ENCODE results near the gene CASP8AP2. TPM values are rescaled to one million over a fixed set of nuclear protein-coding genes. Genes with fewer than 3 reads are reported as not detected.
A peak's percentile ranks its signal among the peaks of the same experiment; 100 is the strongest.
"Not testable (repeated sequence)": the region's sequence is repeated elsewhere in the genome, so short reads cannot be mapped to it uniquely, and the experiment has no call there.

Gene CASP8AP2
- total RNA-seq, 1 donor from 2014 or later, result 59.0 TPM

DNA sequence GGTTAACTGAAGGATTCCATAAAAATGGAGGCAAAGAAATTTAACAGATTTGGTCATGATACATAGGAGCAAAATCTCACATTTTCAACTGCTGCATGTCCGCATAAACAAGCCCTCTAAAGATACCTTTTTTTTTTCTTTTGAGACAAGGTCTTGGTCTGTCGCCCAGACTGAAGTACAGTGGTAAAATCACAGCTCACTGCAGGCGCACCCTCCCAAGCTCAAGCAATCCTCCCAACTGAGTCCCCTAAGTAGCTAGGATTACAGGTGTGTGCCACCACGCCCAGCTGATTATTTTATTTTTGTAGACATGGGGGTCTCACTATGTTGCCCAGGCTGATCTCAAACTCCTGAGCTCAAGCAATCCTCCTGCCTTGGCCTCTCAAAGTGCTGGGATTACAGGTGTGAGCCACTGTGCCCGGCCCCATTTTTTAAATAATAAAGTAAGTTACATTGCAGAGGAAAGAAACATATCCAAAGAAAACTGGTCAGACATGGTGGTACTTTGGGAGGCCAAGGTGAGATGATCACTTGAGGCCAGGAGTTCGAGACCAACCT is 23.8 kb upstream of the CASP8AP2 start:
- Histone ChIP-seq H3K36me3 (no peaks in the 10 kb centered on the region), H3K9me3 (ENCODE audit: low read depth) (no peaks in the 10 kb centered on the region), H3K79me2 (ENCODE audit: low read depth) (peaks cover 69% of the 10 kb centered on the region), H3K27ac (no peak overlapping the region), H2AFZ (replicated peaks) (no peak overlapping the region), H3K4me2 (no peak overlapping the region), H3K9ac (no peak overlapping the region), H3K27me3 (no peaks in the 10 kb centered on the region), H4K20me1 (ENCODE audit: low read depth) (peaks cover 9% of the 10 kb centered on the region), H3F3A (ENCODE audit: low read depth) (no peaks in the 10 kb centered on the region), H3K4me1 (no peaks in the 10 kb centered on the region), H3K4me3 (no peak overlapping the region)
- Mint-ChIP-seq H3K36me3 (peaks cover 6% of the 10 kb centered on the region), H3K4me3 (no peak overlapping the region), H3K27me3 (ENCODE audit: insufficient read depth, low read depth) (peaks cover 2% of the 10 kb centered on the region), H3K4me1 (no peaks in the 10 kb centered on the region), H3K9me3 (no peaks in the 10 kb centered on the region), H3K27ac (peak overlapping the region; percentile 42)
- TF ChIP-seq EZH2phosphoT487 (IDR thresholded peaks at IDR 0.05) (no peak), EZH2 (IDR thresholded peaks at IDR 0.05) (no peak), CTCF (IDR thresholded peaks at IDR 0.05) (no peak)
- DNase-seq (ENCODE audit: low spot score), result no peak

- H3K4me3 ChIP-seq, result no peak overlapping the region
- no peak for TF ChIP-seq CTCF (IDR thresholded peaks at IDR 0.05)
- H3K27me3 ChIP-seq, result no peaks in the 10 kb centered on the region
- Mint-ChIP-seq H3K9me3 (no peaks in the 10 kb centered on the region), H3K27me3 (ENCODE audit: insufficient read depth, low read depth) (peaks cover 2% of the 10 kb centered on the region), H3K36me3 (peaks cover 2% of the 10 kb centered on the region), H3K4me3 (no peak overlapping the region), H3K27ac (no peak overlapping the region), H3K4me1 (no peaks in the 10 kb centered on the region)
- H3K9ac ChIP-seq, result peak overlapping the region; percentile 32
- DNase-seq (ENCODE audit: low spot score), result no peak
- no peaks in the 10 kb centered on the region for H3K9me3 ChIP-seq (ENCODE audit: low read depth)
- H4K20me1 ChIP-seq (ENCODE audit: low read depth), result peaks cover 12% of the 10 kb centered on the region
- H3K27ac ChIP-seq, result no peak overlapping the region
- H3K4me2 ChIP-seq, result no peak overlapping the region
- H3K4me1 ChIP-seq, result no peaks in the 10 kb centered on the region
- H2AFZ ChIP-seq (replicated peaks), result no peak overlapping the region
- no peaks in the 10 kb centered on the region for H3K36me3 ChIP-seq
- peaks cover 86% of the 10 kb centered on the region for H3K79me2 ChIP-seq (ENCODE audit: low read depth)
- no peaks in the 10 kb centered on the region for H3F3A ChIP-seq (ENCODE audit: low read depth)
Measured at GRCh38 chr6:89807581-89807980, 22.1 kb upstream of the CASP8AP2 start.

- Histone ChIP-seq H3K4me1 (peaks cover 12% of the 10 kb centered on the region), H4K20me1 (ENCODE audit: low read depth) (peaks cover 63% of the 10 kb centered on the region), H3K79me2 (ENCODE audit: low read depth) (peaks cover 100% of the 10 kb centered on the region), H3F3A (ENCODE audit: low read depth) (peaks cover 16% of the 10 kb centered on the region)
- H3K4me3 ChIP-seq; H3K36me3 Mint-ChIP-seq; H3K4me2 ChIP-seq; H3K9ac ChIP-seq; H3K27ac ChIP-seq; H2AFZ ChIP-seq (replicated peaks); H3K9me3 ChIP-seq (ENCODE audit: low read depth); H3K4me3 Mint-ChIP-seq; H3K9me3 Mint-ChIP-seq; H3K27ac Mint-ChIP-seq; H3K36me3 ChIP-seq; H3K27me3 ChIP-seq; H3K27me3 Mint-ChIP-seq (ENCODE audit: insufficient read depth, low read depth); DNase-seq (ENCODE audit: low spot score): not testable (repeated sequence)
- peaks cover 12% of the 10 kb centered on the region for H3K4me1 Mint-ChIP-seq
Measured at GRCh38 chr6:89813422-89813821, 16.3 kb upstream of the CASP8AP2 start.

DNA sequence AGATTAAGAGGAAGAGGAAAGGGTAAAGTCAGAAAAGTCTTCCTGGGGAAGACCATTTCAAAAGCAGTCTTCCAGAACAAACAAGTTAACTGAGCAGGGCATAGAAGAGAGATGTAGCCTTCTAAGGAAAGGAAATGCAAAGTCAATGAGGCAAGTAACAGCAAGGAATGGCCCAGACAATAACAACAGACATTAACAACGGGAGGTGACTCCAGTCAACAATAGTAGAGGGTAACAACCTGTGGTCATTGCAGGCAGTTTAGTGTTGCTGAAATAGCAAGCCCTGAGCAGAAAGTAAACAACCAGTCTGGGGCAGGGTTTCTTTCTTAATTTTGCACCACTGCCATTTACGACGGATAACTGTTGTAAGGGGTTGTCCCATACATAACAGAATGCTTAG is 12.2 kb upstream of the CASP8AP2 start:
- TF ChIP-seq EZH2 (IDR thresholded peaks at IDR 0.05) (no peak), EZH2phosphoT487 (IDR thresholded peaks at IDR 0.05) (peak; percentile 31)
- peaks cover 19% of the 10 kb centered on the region for H3K4me1 ChIP-seq
- H3K4me3 ChIP-seq, result peak overlapping the region; percentile 65
- Mint-ChIP-seq H3K9me3 (no peaks in the 10 kb centered on the region), H3K27me3 (ENCODE audit: insufficient read depth, low read depth) (peaks cover 5% of the 10 kb centered on the region), H3K36me3 (no peaks in the 10 kb centered on the region), H3K4me3 (peak overlapping the region; percentile 97), H3K4me1 (peaks cover 27% of the 10 kb centered on the region), H3K27ac (peak overlapping the region; percentile 4)
- H4K20me1 ChIP-seq (ENCODE audit: low read depth), result peaks cover 60% of the 10 kb centered on the region
- no peaks in the 10 kb centered on the region for H3K36me3 ChIP-seq
- H3K79me2 ChIP-seq (ENCODE audit: low read depth), result peaks cover 73% of the 10 kb centered on the region
- DNase-seq (ENCODE audit: low spot score), result peak; percentile 81
- no peaks in the 10 kb centered on the region for H3K9me3 ChIP-seq (ENCODE audit: low read depth)
- no peak overlapping the region for H2AFZ ChIP-seq (replicated peaks)
- no peaks in the 10 kb centered on the region for H3K27me3 ChIP-seq
- no peak overlapping the region for H3K9ac ChIP-seq
- H3K27ac ChIP-seq, result peak overlapping the region; percentile 59
- peak overlapping the region; percentile 95 for H3K4me2 ChIP-seq
- H3F3A ChIP-seq (ENCODE audit: low read depth), result peaks cover 41% of the 10 kb centered on the region
